CD4-positive, alpha-beta T cell treated with Interleukin-4 for 4 hours (primary cell): ENCODE results near the gene BDKRB2.

Experiments used
- DNase-seq: peaks from one replicate; pipeline ENCODE4 v3.0.0-alpha.2; 2020

The BDKRB2 gene

GRCh38 chr14:96255501-96256366, 51.1 kb downstream of the BDKRB2 start, which contains the start of gene BDKRB1:
Gene BDKRB1, plus strand, starts transcription at chr14:96256210. Its CDS starts 7,473 bp downstream, at chr14:96263683.
- no peak for DNase-seq

- DNase-seq: no peak
Observed at GRCh38 chr14:96256407-96256806, 51.8 kb downstream of the BDKRB2 start.

DNA sequence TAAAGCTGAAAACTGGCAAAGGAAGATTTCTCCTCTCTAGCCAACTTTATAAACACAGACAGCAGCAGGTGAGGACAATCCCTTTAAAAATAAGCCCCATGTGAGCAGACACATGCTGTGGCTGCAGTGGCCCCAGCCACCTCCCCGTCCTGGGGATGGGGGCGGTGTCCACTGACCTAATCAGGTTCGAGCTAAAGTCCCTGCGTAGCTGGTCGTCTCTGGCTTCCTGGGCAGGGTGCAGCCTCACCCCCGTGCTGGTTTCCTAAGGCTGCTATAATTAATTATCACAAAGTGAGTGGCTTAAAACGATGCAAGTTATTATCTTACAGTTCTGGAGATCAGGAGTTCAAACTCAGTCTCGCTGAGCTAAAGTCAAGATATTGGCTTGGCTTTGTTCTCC, 52.4 kb downstream of the BDKRB2 start:
- DNase-seq: no peak

- no peak for DNase-seq
Observed at GRCh38 chr14:96257900-96258299, 53.3 kb downstream of the BDKRB2 start.

GRCh38 chr14:96260341-96260821, 55.7 kb downstream of the BDKRB2 start:
- DNase-seq: no peak

DNA sequence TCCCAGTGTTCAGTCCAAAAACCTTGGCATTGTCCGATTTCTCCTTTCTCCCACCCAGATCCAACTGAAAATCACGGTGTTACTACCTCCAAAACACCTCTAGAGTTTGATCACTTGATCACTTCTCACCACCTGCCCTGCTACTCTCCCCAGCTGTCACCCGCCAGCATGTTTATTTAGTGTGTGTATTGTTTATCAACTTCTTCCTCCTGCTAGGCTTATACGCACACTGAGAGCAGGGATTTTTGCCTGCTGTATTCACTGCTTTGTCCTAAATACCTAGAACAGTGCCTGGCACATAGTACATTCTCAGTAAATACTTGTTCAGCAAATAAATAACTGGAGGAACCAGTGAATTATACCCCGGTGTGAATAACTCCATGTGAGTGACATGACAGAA, 56.4 kb downstream of the BDKRB2 start:
- no peak for DNase-seq

- no peak for DNase-seq
Observed at GRCh38 chr14:96261772-96262655, 57.4 kb downstream of the BDKRB2 start.

- no peak for DNase-seq
Observed at GRCh38 chr14:96263347-96264199, 58.9 kb downstream of the BDKRB2 start.

DNA sequence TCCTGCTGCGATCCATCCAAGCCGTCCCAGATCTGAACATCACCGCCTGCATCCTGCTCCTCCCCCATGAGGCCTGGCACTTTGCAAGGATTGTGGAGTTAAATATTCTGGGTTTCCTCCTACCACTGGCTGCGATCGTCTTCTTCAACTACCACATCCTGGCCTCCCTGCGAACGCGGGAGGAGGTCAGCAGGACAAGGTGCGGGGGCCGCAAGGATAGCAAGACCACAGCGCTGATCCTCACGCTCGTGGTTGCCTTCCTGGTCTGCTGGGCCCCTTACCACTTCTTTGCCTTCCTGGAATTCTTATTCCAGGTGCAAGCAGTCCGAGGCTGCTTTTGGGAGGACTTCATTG, 59.5 kb downstream of the BDKRB2 start:
- no peak for DNase-seq

DNA sequence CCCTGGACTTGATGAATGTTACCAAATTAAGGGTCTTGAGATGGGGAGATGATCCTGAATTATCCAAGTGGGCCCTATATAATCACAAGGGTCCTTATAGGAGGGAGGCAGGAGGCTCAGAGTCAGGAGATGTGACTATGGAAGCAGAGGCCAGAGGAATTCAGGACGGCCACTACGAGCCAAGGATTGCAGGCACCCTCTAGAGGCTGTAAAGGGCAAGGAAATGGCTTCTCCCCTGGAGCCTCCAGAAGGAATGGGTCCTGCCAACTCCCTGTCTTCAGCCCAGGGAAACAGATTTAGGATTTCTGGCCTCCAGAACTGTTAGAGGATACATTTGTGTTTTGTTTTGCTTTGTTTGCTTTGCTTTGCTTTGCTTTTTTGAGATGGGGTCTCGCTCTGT, 60.2 kb downstream of the BDKRB2 start:
- no peak for DNase-seq

DNA sequence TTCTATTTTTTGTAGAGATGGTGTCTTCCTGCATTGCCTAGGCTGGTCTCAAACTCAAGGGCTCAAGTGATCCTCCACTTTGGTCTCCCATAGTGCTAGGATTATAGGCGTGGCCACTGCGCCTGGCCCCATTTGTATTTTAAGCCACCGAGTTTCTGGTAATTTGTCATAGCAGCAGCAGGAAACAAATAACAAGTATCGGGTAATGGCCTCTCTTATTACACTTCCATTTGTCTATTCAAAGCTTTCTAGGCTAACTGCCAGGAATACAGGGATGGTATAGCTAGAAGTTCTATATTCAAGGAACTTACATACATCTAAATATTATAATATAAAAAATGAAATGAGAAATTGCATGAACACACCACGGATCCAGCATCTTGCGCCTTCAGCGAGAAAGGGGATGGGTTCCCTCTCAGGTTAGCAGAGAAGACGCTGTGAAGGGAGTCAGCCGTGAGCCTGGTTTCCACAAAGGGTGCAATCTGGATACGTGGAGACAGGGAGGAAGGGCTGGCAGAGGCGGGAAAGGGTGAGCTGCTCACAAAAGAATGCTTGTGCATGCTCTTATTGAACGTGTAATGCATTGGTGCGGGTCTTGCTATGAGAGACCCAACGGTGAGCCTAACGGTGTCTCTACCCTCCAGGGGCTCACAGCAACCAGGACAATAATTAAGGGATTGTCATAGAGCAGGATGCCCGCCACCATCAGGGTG, 60.9 kb downstream of the BDKRB2 start:
- DNase-seq: no peak

DNA sequence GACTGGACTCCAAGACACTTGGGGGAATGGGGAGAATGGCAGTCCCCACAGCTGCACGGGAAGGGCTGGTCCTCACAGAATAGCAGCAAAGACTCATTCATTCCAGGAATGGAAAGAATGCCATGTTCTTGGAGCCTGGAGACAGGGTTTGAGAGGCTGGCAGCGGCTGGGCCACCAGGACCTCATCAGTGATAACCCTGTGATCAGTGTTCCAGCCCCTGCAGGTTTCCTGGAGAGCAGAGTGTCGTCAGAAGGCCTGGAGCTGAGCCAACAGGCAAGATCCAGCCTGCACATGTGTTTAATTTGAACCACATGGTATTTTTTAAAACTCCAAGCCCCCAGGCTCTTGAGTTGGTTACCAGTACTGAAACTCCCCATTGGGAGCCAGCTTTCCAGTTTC, 62.7 kb downstream of the BDKRB2 start:
- no peak for DNase-seq

DNA sequence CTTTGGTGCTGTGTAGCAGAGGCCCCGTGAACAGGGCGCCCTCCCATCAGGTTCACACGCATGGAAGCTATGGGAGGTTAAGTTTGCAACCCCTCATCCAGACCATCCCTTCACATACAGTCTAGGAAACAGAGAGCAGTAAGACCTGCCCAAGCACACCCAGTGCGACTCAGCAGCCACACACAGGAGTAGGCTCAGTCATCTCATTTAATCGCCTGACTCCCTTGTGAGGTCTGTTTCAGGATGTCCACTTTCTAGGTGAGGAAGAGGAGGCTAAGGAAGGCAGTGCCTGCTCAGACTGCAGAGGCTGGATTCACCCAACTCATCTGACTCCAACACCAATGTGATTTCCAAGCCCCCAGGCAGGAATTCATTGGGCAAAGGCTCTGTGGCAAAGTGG, 63.3 kb downstream of the BDKRB2 start:
- no peak for DNase-seq

DNA sequence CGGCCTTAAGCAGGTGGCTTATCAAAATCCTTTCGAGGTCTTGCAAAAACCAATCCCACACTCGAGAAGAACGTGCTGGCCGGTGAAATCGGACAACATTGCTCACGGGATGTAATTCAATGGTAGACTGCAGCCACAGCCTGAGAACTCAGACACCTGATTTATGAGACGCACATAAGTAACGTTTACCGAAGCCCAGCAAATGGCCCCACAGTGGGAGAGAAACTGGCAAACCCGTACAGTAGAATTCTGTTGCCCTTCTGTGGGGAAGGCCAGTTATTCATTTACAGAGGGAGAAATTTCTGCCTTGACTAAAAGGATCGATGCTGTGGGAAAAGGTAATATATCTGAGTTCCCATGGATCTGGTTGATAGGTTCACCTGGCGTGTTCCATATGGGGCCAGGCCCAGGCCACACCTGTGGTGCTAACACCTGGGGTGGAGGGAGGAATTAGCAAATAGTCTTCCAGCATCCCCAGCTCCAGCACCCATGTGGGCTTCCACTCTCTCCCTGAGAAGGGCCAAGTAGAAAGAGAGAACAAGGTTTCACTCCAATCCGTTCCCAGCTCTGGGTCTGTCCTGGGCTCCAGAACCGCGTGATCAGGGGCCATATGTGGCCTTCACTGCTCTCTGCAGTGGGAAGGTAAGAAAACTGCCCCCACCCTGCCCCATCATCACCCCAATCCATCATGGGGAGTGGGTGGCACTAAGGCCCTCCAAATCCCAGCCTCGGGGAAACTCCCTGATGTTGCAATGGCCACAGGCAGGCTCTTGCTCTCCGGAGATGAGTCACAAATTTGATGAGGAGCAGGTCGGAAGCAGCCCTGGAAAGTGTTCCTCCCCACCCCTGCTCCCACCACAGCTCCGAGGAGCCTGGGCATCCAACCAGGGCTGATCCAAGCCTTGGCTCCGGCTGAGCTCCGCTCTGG, 64.1 kb downstream of the BDKRB2 start:
- DNase-seq: no peak

- no peak for DNase-seq
Observed at GRCh38 chr14:96269359-96269710, 64.7 kb downstream of the BDKRB2 start.

DNA sequence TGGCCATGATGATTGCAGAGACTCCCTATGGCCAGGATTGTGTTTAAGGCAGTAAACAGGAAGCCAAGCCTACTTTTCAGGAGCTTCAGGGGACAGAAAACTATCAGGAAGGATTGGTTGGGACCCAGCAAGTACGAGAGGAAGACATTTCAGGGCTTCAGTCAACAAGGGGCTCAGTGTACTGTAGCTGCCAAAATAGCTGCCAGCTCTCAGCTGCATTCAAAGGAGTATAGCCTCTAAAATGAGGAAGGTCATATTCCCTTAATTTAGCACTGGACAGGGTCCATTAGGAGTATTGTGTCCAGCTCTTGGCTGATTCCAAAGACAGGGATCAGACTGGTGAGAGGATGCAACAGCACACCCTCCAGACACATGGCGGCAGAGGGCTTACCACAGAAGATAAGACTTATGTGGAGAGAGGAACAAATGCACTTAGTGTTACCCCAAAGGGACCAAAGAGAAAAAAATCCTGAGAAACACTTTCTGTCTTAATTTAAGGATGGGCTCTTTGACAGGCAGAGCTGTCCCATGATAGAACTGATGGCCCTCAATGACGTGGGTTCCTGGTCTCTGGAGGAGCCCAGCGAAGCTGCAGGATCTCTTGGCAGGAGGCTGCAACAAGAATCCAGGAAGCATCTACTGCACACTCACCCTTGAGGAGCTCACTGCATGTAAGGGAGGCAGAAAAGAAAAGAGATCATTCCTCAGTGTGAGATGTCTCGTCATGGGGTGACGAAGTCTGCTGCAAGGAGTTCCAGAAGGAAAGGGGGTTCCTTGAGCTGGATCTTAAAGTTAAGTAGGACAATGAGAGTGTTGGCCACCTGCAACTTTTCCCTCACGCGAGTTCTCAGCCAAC, 66.2 kb downstream of the BDKRB2 start:
- no peak for DNase-seq

- no peak for DNase-seq
Observed at GRCh38 chr14:96271421-96271762, 66.8 kb downstream of the BDKRB2 start.

GRCh38 chr14:96272777-96273473, 68.3 kb downstream of the BDKRB2 start:
- DNase-seq: no peak

- no peak for DNase-seq
Observed at GRCh38 chr14:96273629-96274028, 69.0 kb downstream of the BDKRB2 start.

DNA sequence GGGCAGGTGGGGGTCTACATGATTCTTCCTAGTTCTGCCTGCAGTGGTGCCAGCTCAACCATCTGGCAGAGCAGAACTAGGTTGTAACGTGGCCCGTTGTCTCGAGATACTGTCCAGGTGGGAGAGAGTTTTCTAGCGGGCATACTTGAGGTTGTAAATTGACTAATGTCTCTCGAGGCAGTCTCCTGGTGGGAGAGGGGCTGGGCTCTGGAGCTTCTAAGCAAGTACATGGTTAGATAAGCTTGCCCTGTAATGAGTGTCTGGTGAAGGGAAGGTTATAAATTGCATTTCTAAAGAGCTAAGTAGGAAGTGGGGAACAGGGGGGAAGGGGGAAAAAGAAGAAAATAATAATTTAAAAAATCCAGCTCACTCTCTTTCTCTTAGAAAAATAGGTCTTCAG, 69.5 kb downstream of the BDKRB2 start:
- DNase-seq: no peak
